Articular chondrocyte of knee joint (primary cell): Measurements from ENCODE around the gene PI4KB. TPM values are rescaled to one million over a fixed set of nuclear protein-coding genes. Genes with fewer than 3 reads are reported as not detected.

Experiments used
- small RNA-seq: library from RNA; depleted of rRNA; stranded (forward); fragments of <200 nt; gene quantifications from one replicate; pipeline ENCODE3, GENCODE V24; 2012
- total RNA-seq: library from RNA; depleted of rRNA; stranded (reverse); fragments of >200 nt; gene quantifications from 2 replicates; pipeline ENCODE4 v1.2.3, GENCODE V29; 2012

Gene PI4KB
- total RNA-seq: 43.9 and 44.8 TPM in 2 replicates

DNA sequence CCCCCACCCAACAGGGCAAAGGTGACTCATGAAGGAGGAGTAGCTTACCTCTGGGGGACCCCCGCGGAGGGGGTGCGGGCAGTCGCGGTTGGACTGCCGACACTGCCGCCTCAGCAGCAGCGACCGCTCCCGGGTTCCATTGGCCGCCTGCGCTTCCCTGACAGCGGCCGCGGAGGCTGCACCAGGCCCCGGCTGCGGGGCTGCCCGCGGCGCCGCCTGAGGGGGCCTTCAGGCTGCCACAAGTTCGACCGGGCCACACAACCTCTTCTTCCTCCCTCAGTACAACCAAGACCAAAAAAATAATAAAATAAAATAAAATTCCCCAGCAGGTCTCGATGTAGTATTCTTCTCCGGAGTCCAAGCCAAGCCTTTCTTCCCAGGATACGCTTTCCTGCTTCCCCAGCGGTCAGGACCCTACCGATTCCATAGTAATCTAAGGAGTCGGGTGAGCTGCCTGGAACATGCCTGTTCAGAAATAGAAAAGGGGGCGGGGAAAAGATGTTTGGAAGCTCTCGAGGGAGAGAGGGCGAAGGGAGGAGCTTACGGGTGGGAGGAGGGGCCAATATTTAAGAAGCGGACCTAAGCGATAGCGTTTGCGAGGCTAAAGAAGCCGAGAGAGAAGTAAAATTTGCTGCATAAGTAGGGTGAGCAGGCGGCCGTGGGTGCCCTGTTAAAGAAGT, at the start of gene PI4KB:
Gene PI4KB (minus strand): TSS at position 194 of the 680 bp plus-strand sequence. CDS start 10,935 bp downstream, outside the sequence.

DNA sequence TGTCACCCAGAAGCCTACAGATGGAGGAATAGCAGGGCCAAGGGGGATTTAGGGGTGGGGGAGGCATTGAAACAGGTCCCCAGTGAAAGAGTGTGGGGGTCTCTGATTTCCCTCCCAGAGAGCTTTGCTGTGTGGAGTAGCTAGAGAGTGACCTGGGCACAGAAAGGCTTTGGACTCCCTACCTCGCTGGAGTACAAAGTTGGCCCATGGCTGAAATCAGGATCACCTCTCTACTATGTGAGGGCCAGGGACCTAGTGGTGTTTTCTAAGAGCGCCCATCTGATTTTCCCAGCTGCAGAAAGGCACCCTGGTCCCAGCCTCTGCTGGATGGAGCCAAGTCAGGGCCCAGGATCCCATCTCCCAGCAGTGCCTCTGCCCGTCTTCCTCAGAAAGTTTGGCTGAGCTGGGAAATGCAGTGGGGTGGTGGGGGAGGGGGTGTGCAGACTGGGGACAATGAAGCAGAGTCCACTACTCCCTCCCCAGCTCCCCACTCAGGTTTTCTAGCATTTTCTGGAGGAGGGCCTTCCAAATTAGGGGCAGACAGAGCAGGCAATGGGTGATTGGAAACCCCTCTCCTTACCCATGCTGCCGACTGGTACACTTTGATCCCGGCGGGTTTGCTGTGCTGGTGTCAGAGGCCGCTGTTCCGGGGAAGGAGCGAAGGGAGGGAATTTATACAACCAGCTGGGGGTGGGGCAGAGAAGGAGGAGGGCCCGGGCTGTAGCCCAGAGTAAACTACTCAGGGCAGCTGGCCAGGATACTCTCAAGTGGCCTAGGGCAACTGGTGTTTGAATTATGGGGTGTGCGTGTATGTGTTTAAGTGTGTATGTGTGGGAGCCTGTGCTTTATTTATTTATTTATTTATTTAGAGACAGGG, 45.1 kb upstream of the PI4KB start, which contains the start of gene SELENBP1:
Gene SELENBP1 (minus strand): TSS at position 648 of the 877 bp plus-strand sequence. CDS start 64 bp downstream, at position 584.

GRCh38 chr1:151346769-151347522, 19.7 kb upstream of the PI4KB start, which contains the start of gene RFX5:
RFX5 (minus strand) TSS chr1:151347252; CDS start chr1:151346320, 932 bp downstream.

DNA sequence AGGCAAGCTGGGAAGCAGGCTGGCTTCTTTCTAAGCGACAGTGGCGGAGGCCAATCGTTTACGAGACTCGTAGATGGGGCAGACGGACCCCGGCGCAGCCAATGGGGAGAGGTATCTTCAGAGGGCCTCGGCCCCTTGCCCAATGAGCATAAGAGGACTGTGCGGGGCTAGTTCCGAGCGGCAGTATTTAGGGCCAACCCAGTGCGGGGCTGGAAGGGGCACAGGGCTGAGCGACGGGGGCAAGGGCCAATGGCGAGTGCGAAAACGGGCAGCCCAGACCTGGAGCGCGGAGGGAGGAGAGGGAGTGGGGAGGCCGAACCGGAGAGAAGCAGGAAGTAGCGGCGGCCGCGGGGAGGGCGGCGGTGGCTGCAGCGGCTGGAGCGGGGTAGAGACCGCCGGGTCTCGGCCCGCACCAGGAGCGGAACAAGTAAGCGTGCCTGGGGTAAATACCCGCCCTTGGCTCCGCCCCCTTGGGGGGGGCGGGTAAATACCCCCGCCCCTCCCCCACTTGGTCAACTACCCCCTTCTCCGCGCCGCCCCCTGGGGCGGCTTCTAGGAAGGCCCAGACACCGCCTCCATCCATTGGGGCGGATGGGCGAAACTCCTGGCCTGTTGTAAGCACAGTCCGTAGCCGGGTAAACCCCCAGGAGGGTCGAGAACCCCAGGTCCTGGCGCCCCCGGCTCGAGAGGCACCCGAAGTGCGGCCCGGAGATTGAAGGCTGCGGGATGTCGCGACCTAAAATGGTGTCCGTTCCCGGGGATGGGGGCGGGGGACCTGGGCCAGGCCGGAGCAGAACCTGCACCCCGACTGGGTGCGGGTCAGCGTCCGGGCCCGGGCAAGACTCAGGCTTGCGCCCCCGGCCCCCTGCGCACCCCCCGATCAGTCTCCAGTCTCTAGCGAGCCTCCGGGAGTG, 45.0 kb downstream of the PI4KB start, which contains the start of gene ZNF687:
Gene ZNF687 (plus strand): TSS at position 331 of the 914 bp plus-strand sequence. CDS start 3,993 bp downstream, outside the sequence.

GRCh38 chr1:151254217-151255213, 72.7 kb downstream of the PI4KB start, which contains the start of gene PSMD4:
PSMD4 (plus strand) TSS chr1:151254734; CDS start chr1:151254783, 49 bp downstream.

Small RNA genes within 50 kb of the gene (small RNA-seq; reads per million reads assigned to genes)
- gene RN7SL444P: not detected

Other genes starting within 250 kb of the PI4KB start
- gene SEMA6C, start 180.8 kb downstream of the PI4KB start, total RNA-seq: 1.3 and 1.4 TPM in 2 replicates
- gene TNFAIP8L2, start 170.8 kb downstream of the PI4KB start, total RNA-seq: not detected in 2 replicates
- 7.4 and 9.0 TPM in 2 replicates for gene LYSMD1, start 161.5 kb downstream of the PI4KB start, total RNA-seq
- 26.9 and 37.2 TPM in 2 replicates for gene SCNM1, start 161.3 kb downstream of the PI4KB start, total RNA-seq
- 0.32 and 0.52 TPM in 2 replicates for gene TMOD4, start 151.4 kb downstream of the PI4KB start, total RNA-seq
- 32.5 and 34.6 TPM in 2 replicates for gene VPS72, start 137.2 kb downstream of the PI4KB start, total RNA-seq
- 78.0 and 88.6 TPM in 2 replicates for gene PIP5K1A, start 128.9 kb downstream of the PI4KB start, total RNA-seq
- 112 and 120 TPM in 2 replicates for gene PSMD4, start 72.7 kb downstream of the PI4KB start, total RNA-seq
- 12.9 and 14.1 TPM in 2 replicates for gene ZNF687, start 45.1 kb downstream of the PI4KB start, total RNA-seq
- gene RFX5, start 19.8 kb upstream of the PI4KB start, total RNA-seq: 30.2 and 34.6 TPM in 2 replicates
- 89.0 and 90.6 TPM in 2 replicates for gene SELENBP1, start 45.3 kb upstream of the PI4KB start, total RNA-seq
- gene PSMB4, start 72.2 kb upstream of the PI4KB start, total RNA-seq: 290 and 352 TPM in 2 replicates
- gene POGZ, start 132.1 kb upstream of the PI4KB start, total RNA-seq: 34.9 and 36.8 TPM in 2 replicates
- not detected in 2 replicates for gene CGN, start 184.0 kb upstream of the PI4KB start, total RNA-seq
- 11.8 and 15.8 TPM in 2 replicates for gene TUFT1, start 212.9 kb upstream of the PI4KB start, total RNA-seq